K562 (cell line): ENCODE data around the gene HGD. TPM values are rescaled to one million over a fixed set of nuclear protein-coding genes. Genes with fewer than 3 reads are reported as not detected.
"Not testable (repeated sequence)": the region's sequence is repeated elsewhere in the genome, so short reads cannot be mapped to it uniquely, and the experiment has no call there.

Source experiments
- ATAC-seq: fragments of 200-7000 bp; cut with Tn5 transposase; 3 replicates; pipeline ENCODE4 v1.9.1; 2020; ENCODE audit warnings: moderate library complexity
- BruUV-seq: library from RNA; stranded (reverse); fragments of 400-500 nt; replicated peaks from 2 replicates; lab custom pipeline; 2021; lab: Mats Ljungman, UMichigan
- CTCF ChIA-PET: fragments of 300-600 bp; formaldehyde crosslinking; extraction: SDS; loops from one replicate; lab custom pipeline; 2021; ENCODE audit warnings: low intra/inter-chr PET ratio; lab: Yijun Ruan, JAX
- POLR2A ChIA-PET: fragments of 300-600, 350-650 bp; sonication (Branson Sonifier 250); formaldehyde crosslinking; extraction: SDS; loops from one replicate; lab custom pipeline; 2021; ENCODE audit warnings: antibody characterized with exemption, inconsistent platforms; lab: Yijun Ruan, JAX
- DNase-seq, 4 experiments: peaks; one replicate each; pipeline versions ENCODE4 v3.0.0 to v3.0.0-alpha.2; 2011 to 2018; ENCODE audit warnings: low spot score in 3 of 4, mixed read lengths in 3 of 4; ENCODE audit errors: extremely low read depth in 1 of 4
- FAIRE-seq: peaks from 2 replicates; lab custom pipeline; 2011; peaks lifted over from hg19 to GRCh38; lab: Jason Lieb, UNC
- H2AFZ ChIP-seq: 2 replicates; pipeline ENCODE4 v1.6.0; 2011; ENCODE audit warnings: low read depth, low read length, control low read depth, inconsistent platforms
- H3K27ac ChIP-seq: fragments of 200-600 bp; 3 replicates; pipeline ENCODE4 v1.8.0; 2011; ENCODE audit warnings: low read depth, mild to moderate bottlenecking, control low read depth, inconsistent platforms, low read length, moderate library complexity, mixed read lengths; ENCODE audit errors: extremely low read depth
- H3K27me3 ChIP-seq, 2 experiments: fragments of 300-600 bp in 1 of 2; 2 replicates in 1 of 2; 3 replicates in 1 of 2; pipeline versions ENCODE4 v1.6.0 to v1.8.0; 2011; ENCODE audit warnings: inconsistent platforms in 2 of 2, low read length in 2 of 2, mild to moderate bottlenecking in 1 of 2, mixed read lengths in 1 of 2, moderate library complexity in 1 of 2; ENCODE audit not compliant: control insufficient read depth in 2 of 2, insufficient read depth in 2 of 2
- H3K36me3 ChIP-seq: fragments of 300-600 bp; 3 replicates; pipeline ENCODE4 v1.8.0; 2011; ENCODE audit warnings: mild to moderate bottlenecking, low read length, inconsistent platforms; ENCODE audit not compliant: control insufficient read depth, insufficient read depth
- H3K4me1 ChIP-seq, 2 experiments: fragments of 200-600 bp in 1 of 2; replicated peaks in 1 of 2; 2 replicates in 1 of 2; 3 replicates in 1 of 2; pipeline versions ENCODE4 v1.5.1 to v1.8.0; 2011; ENCODE audit warnings: inconsistent platforms in 2 of 2, low read length in 2 of 2, mild to moderate bottlenecking in 1 of 2, mixed read lengths in 1 of 2, moderate library complexity in 1 of 2; ENCODE audit not compliant: control insufficient read depth in 2 of 2, insufficient read depth in 2 of 2
- H3K4me2 ChIP-seq: 2 replicates; pipeline ENCODE4 v1.6.1; 2011; ENCODE audit warnings: low read length, control low read depth, inconsistent platforms, mixed read lengths; ENCODE audit not compliant: insufficient read depth
- H3K4me3 ChIP-seq: fragments of 200-600 bp; sonication (generic), shearing (Covaris generic); 2 replicates; pipeline ENCODE4 v1.5.1; 2016; ENCODE audit warnings: control low read depth, inconsistent platforms
- H3K79me2 ChIP-seq: fragments of 200-600 bp; 3 replicates; pipeline ENCODE4 v1.8.0; 2011; ENCODE audit warnings: low read length, inconsistent platforms; ENCODE audit not compliant: control insufficient read depth, insufficient read depth
- H3K9ac ChIP-seq, 2 experiments: 2 replicates each; pipeline versions ENCODE4 v1.6.0 to v1.6.1; 2011; ENCODE audit warnings: low read depth in 2 of 2, low read length in 2 of 2, control low read depth in 1 of 2, inconsistent platforms in 1 of 2, mild to moderate bottlenecking in 1 of 2, mixed read lengths in 1 of 2; ENCODE audit not compliant: insufficient read depth in 1 of 2
- H3K9me1 ChIP-seq: one replicate; pipeline ENCODE4 v1.6.0; 2011; ENCODE audit warnings: inconsistent platforms, mild to moderate bottlenecking, low read length, moderate library complexity; ENCODE audit not compliant: control insufficient read depth, insufficient read depth
- H3K9me3 ChIP-seq: replicated peaks from 2 replicates; pipeline ENCODE4 v1.5.1; 2011; ENCODE audit warnings: low read depth, low read length, inconsistent platforms; ENCODE audit not compliant: control insufficient read depth, insufficient read depth
- H4K20me1 ChIP-seq: replicated peaks from 2 replicates; pipeline ENCODE4 v1.6.1; 2011; ENCODE audit warnings: low read length, inconsistent platforms, mixed read lengths; ENCODE audit not compliant: control insufficient read depth, insufficient read depth
- WGBS: fragments of 100-300 bp; shearing (Covaris generic); methylation state at CpG from one replicate; pipeline ENCODE4 v1.1.6; 2016; ENCODE audit warnings: low coverage, mixed read lengths; ENCODE audit not compliant: insufficient coverage; ENCODE audit errors: missing lambda C conversion rate; 5-methylcytosine and 5-hydroxymethylcytosine counted together
- in situ Hi-C: fragments of 300-500 bp; cut with MboI; formaldehyde crosslinking; loops from 4 replicates; pipeline ENCODE4 v1.15.0; 2018; ENCODE audit warnings: inconsistent platforms, mixed read lengths
- intact Hi-C: fragments of 100-400 bp; cut with micrococcal nuclease; formaldehyde crosslinking; loops from 2 replicates; pipeline ENCODE4 v1.14.2; 2022
- polyA plus RNA-seq, 8 experiments: library from polyadenylated mRNA; depleted of rRNA in 4 of 8; stranded (reverse) in 5 of 8; unstranded in 3 of 8; fragments of >200 nt; fragmentation: Nextera tagmentation in 2 of 8; fragmentation: Illumina TruSeq in 1 of 8; extraction: Ambion mirVana in 2 of 8; extraction: Trizol in 1 of 8; gene quantifications; 2 replicates each; pipeline versions ENCODE4 v1.2.1 to v1.2.3, GENCODE V29; 2011 to 2014; ENCODE audit warnings: inconsistent platforms in 1 of 8, missing spikeins in 1 of 8
- total RNA-seq, 7 experiments: library from RNA; depleted of rRNA in 6 of 7; stranded (reverse); fragments of >200 nt in 6 of 7; fragmentation: Illumina TruSeq in 2 of 7; extraction: Trizol in 2 of 7; gene quantifications; 2 replicates each; pipeline versions ENCODE4 v1.2.1 to v1.2.3, GENCODE V29; 2011 to 2021; ENCODE audit warnings: low replicate concordance in 1 of 7
- TF ChIP-seq, protein P1 (sequence below): fragments of 450-650 bp; IDR thresholded peaks from 2 replicates; pipeline ENCODE4 v1.6.1; 2016
- TF ChIP-seq, protein P2 (sequence below), 2 experiments: fragments of 450-650 bp in 1 of 2; sonication (generic) in 1 of 2; formaldehyde crosslinking in 1 of 2; IDR thresholded peaks; 2 replicates each; pipeline versions ENCODE4 v1.7.1 to v1.9.0; 2016 to 2022; ENCODE audit warnings: inconsistent platforms in 1 of 2, mild to moderate bottlenecking in 1 of 2, missing genetic modification reagents in 1 of 2

Gene HGD
- total and polyA plus RNA-seq, 9 of the 15 experiments (the other 6 are each of a cell fraction or from before 2014, with no cell fraction given) = 0.08 to 0.25 (median 0.17) TPM; not detected in 4

DNA sequence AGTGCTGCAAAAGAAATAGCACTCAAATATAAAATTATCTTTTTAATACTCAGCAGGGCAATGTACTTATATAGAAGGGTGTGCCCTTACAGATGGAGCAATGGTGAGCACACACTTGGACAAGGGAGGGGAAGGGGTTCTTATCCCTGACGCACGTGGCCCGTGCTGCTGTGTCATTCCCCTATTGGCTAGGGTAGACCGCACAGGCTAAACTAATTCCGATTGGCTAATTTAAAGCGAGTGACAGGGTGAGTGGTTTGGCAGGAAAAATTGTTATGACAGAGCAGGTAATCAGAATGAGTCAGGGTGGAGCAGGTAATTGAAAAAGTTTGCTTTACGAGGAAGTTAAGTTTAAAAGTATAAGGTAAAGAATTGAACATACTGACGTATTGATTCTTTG, 65.3 kb downstream of the HGD start:
- CTCF ChIA-PET, POLR2A ChIA-PET, H3K4me3 ChIP-seq, H3K9me3 ChIP-seq, H4K20me1 ChIP-seq, H3K4me1 ChIP-seq, FAIRE-seq, H3K27me3 ChIP-seq, H3K9ac ChIP-seq, in situ Hi-C loops, H3K79me2 ChIP-seq, H2AFZ ChIP-seq: not testable (repeated sequence)
- intact Hi-C loops = loop anchor here (10.0 kb wide), 1 partner anchor 288 kb away; the partner anchor contains the start of gene STXBP5L
- TF ChIP-seq, protein P1, sequence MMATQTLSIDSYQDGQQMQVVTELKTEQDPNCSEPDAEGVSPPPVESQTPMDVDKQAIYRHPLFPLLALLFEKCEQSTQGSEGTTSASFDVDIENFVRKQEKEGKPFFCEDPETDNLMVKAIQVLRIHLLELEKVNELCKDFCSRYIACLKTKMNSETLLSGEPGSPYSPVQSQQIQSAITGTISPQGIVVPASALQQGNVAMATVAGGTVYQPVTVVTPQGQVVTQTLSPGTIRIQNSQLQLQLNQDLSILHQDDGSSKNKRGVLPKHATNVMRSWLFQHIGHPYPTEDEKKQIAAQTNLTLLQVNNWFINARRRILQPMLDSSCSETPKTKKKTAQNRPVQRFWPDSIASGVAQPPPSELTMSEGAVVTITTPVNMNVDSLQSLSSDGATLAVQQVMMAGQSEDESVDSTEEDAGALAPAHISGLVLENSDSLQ = peak; percentile 47; the same call in 1 of the 2 replicates
- TF ChIP-seq, protein P2, sequence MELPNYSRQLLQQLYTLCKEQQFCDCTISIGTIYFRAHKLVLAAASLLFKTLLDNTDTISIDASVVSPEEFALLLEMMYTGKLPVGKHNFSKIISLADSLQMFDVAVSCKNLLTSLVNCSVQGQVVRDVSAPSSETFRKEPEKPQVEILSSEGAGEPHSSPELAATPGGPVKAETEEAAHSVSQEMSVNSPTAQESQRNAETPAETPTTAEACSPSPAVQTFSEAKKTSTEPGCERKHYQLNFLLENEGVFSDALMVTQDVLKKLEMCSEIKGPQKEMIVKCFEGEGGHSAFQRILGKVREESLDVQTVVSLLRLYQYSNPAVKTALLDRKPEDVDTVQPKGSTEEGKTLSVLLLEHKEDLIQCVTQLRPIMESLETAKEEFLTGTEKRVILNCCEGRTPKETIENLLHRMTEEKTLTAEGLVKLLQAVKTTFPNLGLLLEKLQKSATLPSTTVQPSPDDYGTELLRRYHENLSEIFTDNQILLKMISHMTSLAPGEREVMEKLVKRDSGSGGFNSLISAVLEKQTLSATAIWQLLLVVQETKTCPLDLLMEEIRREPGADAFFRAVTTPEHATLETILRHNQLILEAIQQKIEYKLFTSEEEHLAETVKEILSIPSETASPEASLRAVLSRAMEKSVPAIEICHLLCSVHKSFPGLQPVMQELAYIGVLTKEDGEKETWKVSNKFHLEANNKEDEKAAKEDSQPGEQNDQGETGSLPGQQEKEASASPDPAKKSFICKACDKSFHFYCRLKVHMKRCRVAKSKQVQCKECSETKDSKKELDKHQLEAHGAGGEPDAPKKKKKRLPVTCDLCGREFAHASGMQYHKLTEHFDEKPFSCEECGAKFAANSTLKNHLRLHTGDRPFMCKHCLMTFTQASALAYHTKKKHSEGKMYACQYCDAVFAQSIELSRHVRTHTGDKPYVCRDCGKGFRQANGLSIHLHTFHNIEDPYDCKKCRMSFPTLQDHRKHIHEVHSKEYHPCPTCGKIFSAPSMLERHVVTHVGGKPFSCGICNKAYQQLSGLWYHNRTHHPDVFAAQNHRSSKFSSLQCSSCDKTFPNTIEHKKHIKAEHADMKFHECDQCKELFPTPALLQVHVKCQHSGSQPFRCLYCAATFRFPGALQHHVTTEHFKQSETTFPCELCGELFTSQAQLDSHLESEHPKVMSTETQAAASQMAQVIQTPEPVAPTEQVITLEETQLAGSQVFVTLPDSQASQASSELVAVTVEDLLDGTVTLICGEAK (IDR thresholded peaks at IDR 0.05) = peak; percentile 58; the same call in 1 of the 2 replicates
- TF ChIP-seq, protein P2 (CRISPR knock-in tag; IDR thresholded peaks at IDR 0.05) = not testable (repeated sequence)
- TF ChIP-seq, all 486 proteins: peak for 2; not testable (repeated sequence) for 484
- not testable (repeated sequence) for H3K36me3 ChIP-seq, H3K9me1 ChIP-seq, H3K27ac ChIP-seq, BruUV-seq, ATAC-seq, H3K4me2 ChIP-seq, DNase-seq
- WGBS = 70% methylated on average over 6 of the region's 8 CpGs
